Measurements from ENCODE around the gene GAB4.

The GAB4 gene

GRCh38 chr22:17007852-17008731 lies at the start of gene GAB4:
GAB4 (minus strand) TSS chr22:17008222; CDS start chr22:17008114, 108 bp downstream.
- H3K4me3 ChIP-seq (replicated peaks; ENCODE audit: low read depth, low read length), result no peak within 1 kb of the TSS
- TF ChIP-seq CTCF (IDR thresholded peaks at IDR 0.05; ENCODE audit: insufficient read depth, low read length, poor library complexity, severe bottlenecking), result no peak
- H3K36me3 ChIP-seq (ENCODE audit: control insufficient read depth, insufficient read depth, low read length), result no peaks in the 10 kb centered on the region
- DNase-seq (ENCODE audit: extremely low read depth, insufficient read length), result no peak
- H3K27me3 ChIP-seq (replicated peaks; ENCODE audit: control insufficient read depth, insufficient read depth, low read length), result no peaks in the 10 kb centered on the region; the same call in 1 of the 2 replicates

GRCh38 chr22:17056807-17057206 lies 48.8 kb upstream of the GAB4 start:
- Histone ChIP-seq H3K36me3 (ENCODE audit: control insufficient read depth, insufficient read depth, low read length) (peaks cover 14% of the 10 kb centered on the region), H3K4me3 (replicated peaks; ENCODE audit: low read depth, low read length) (no peak overlapping the region), H3K27me3 (replicated peaks; ENCODE audit: control insufficient read depth, insufficient read depth, low read length) (no peaks in the 10 kb centered on the region)
- no peak for DNase-seq (ENCODE audit: extremely low read depth, insufficient read length)
- TF ChIP-seq CTCF (IDR thresholded peaks at IDR 0.05; ENCODE audit: insufficient read depth, low read length, poor library complexity, severe bottlenecking), result no peak

GRCh38 chr22:17056058-17056457 lies 48.0 kb upstream of the GAB4 start:
- Histone ChIP-seq H3K4me3 (replicated peaks; ENCODE audit: low read depth, low read length) (no peak overlapping the region), H3K36me3 (ENCODE audit: control insufficient read depth, insufficient read depth, low read length) (peaks cover 14% of the 10 kb centered on the region), H3K27me3 (replicated peaks; ENCODE audit: control insufficient read depth, insufficient read depth, low read length) (no peaks in the 10 kb centered on the region)
- no peak for DNase-seq (ENCODE audit: extremely low read depth, insufficient read length)
- no peak for TF ChIP-seq CTCF (IDR thresholded peaks at IDR 0.05; ENCODE audit: insufficient read depth, low read length, poor library complexity, severe bottlenecking)

- Histone ChIP-seq H3K4me3 (replicated peaks; ENCODE audit: low read depth, low read length) (no peak overlapping the region), H3K36me3 (ENCODE audit: control insufficient read depth, insufficient read depth, low read length) (peaks cover 20% of the 10 kb centered on the region), H3K27me3 (replicated peaks; ENCODE audit: control insufficient read depth, insufficient read depth, low read length) (no peaks in the 10 kb centered on the region)
- no peak for TF ChIP-seq CTCF (IDR thresholded peaks at IDR 0.05; ENCODE audit: insufficient read depth, low read length, poor library complexity, severe bottlenecking)
- DNase-seq (ENCODE audit: extremely low read depth, insufficient read length), result no peak
These were observed 39.6 kb upstream of the GAB4 start for GRCh38 chr22:17047656-17048055.

GRCh38 chr22:17046566-17047348 lies 38.7 kb upstream of the GAB4 start:
- no peak for TF ChIP-seq CTCF (IDR thresholded peaks at IDR 0.05; ENCODE audit: insufficient read depth, low read length, poor library complexity, severe bottlenecking)

More at GRCh38 chr22:17046566-17047348, 38.7 kb upstream of the GAB4 start:
- no peak overlapping the region for H3K4me3 ChIP-seq (replicated peaks; ENCODE audit: low read depth, low read length)
- H3K36me3 ChIP-seq (ENCODE audit: control insufficient read depth, insufficient read depth, low read length), result peaks cover 18% of the 10 kb centered on the region
- no peaks in the 10 kb centered on the region for H3K27me3 ChIP-seq (replicated peaks; ENCODE audit: control insufficient read depth, insufficient read depth, low read length)
- no peak for DNase-seq (ENCODE audit: extremely low read depth, insufficient read length)
